Osteocyte (in vitro differentiated cells): ENCODE measurements around the gene OPTN. TPM values are rescaled to one million over a fixed set of nuclear protein-coding genes. Genes with fewer than 3 reads are reported as not detected.

ENCODE experiments used
- DNase-seq: peaks from one replicate; pipeline ENCODE4 v3.0.0; 2021; ENCODE audit warnings: mixed read lengths; ENCODE audit not compliant: unreplicated experiment; ENCODE audit errors: extremely low spot score
- H3K27ac Mint-ChIP-seq: one replicate; pipeline ENCODE4 v1.8.0; 2021; ENCODE audit warnings: mild to moderate bottlenecking, mixed read lengths; ENCODE audit not compliant: unreplicated experiment
- H3K27me3 Mint-ChIP-seq: one replicate; pipeline ENCODE4 v1.8.0; 2021; ENCODE audit warnings: mixed read lengths; ENCODE audit not compliant: unreplicated experiment
- H3K36me3 Mint-ChIP-seq: one replicate; pipeline ENCODE4 v1.8.0; 2021; ENCODE audit warnings: mixed read lengths; ENCODE audit not compliant: unreplicated experiment
- H3K4me1 Mint-ChIP-seq: one replicate; pipeline ENCODE4 v1.8.0; 2021; ENCODE audit warnings: mixed read lengths; ENCODE audit not compliant: unreplicated experiment
- H3K4me3 Mint-ChIP-seq: one replicate; pipeline ENCODE4 v1.8.0; 2021; ENCODE audit warnings: mild to moderate bottlenecking, moderate library complexity, mixed read lengths; ENCODE audit not compliant: unreplicated experiment
- H3K9me3 Mint-ChIP-seq: one replicate; pipeline ENCODE4 v1.8.0; 2021; ENCODE audit warnings: mixed read lengths; ENCODE audit not compliant: unreplicated experiment
- total RNA-seq: library from RNA; stranded (reverse); gene quantifications from 2 replicates; pipeline ENCODE4 v1.2.1, GENCODE V29; 2021
- TF ChIP-seq, protein P1 (sequence below): fragments of 200-600 bp; sonication (generic); IDR thresholded peaks from 2 replicates; pipeline ENCODE4 v1.5.0; 2021; ENCODE audit warnings: antibody characterized with exemption, mild to moderate bottlenecking, moderate library complexity

The OPTN gene
- total RNA-seq, 1 donor from 2014 or later, result 107 TPM

DNA sequence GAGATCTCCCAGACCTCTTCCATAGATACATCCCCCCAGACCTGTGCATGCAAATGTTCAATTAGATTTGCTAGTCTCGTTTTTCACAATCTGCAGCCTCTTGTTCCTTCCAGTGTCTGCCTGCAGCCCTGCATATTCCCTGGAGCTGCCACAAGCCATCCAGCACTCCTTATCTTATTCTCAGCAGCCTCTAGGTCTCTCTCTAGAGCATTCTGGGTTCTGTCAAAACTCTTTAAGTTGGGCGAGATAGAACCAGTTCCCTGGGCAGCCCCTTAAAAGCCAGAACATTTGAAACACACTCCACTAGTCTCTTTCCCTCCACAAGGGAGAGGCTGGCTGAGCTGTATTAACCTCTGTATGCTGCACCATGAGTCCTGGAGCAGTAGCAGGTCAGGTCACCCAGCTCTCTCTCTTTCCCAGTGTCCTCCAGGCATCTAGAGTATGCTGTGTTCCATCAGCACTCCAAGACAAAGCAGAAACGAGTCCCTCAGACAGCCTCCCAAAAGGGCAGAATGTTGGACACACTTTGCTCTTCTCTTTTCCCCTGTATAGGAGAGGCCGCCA is 40.7 kb downstream of the OPTN start:
- H3K4me1 Mint-ChIP-seq, result peaks cover 2% of the 10 kb centered on the region
- TF ChIP-seq, protein P1, sequence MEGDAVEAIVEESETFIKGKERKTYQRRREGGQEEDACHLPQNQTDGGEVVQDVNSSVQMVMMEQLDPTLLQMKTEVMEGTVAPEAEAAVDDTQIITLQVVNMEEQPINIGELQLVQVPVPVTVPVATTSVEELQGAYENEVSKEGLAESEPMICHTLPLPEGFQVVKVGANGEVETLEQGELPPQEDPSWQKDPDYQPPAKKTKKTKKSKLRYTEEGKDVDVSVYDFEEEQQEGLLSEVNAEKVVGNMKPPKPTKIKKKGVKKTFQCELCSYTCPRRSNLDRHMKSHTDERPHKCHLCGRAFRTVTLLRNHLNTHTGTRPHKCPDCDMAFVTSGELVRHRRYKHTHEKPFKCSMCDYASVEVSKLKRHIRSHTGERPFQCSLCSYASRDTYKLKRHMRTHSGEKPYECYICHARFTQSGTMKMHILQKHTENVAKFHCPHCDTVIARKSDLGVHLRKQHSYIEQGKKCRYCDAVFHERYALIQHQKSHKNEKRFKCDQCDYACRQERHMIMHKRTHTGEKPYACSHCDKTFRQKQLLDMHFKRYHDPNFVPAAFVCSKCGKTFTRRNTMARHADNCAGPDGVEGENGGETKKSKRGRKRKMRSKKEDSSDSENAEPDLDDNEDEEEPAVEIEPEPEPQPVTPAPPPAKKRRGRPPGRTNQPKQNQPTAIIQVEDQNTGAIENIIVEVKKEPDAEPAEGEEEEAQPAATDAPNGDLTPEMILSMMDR, result no peak
- DNase-seq, result no peak
- peaks cover 7% of the 10 kb centered on the region for H3K9me3 Mint-ChIP-seq
- no peak overlapping the region for H3K27ac Mint-ChIP-seq
- no peaks in the 10 kb centered on the region for H3K27me3 Mint-ChIP-seq
- no peak overlapping the region for H3K4me3 Mint-ChIP-seq
- peaks cover 62% of the 10 kb centered on the region for H3K36me3 Mint-ChIP-seq

DNA sequence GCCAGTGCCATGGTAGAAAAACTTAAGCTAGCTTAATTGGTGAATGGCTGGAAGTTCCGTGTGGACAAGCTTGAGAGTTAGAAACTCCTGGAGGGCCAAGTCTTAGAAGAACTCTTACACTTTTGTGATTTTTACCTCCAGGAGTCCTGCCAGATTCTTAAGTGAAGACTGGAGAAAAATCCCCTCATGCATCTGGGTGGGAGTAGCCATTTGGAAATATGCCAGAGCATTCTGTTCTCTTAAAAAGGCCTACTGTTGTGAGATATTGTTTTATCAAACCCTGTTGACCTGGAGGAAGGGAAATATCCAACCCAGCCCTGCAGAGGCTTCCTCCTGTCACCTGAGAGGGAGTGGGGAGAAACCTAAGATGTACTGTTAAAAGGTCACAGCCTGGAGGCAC is 43.8 kb downstream of the OPTN start:
- no peaks in the 10 kb centered on the region for H3K27me3 Mint-ChIP-seq
- peaks cover 48% of the 10 kb centered on the region for H3K36me3 Mint-ChIP-seq
- peaks cover 12% of the 10 kb centered on the region for H3K9me3 Mint-ChIP-seq
- no peak overlapping the region for H3K27ac Mint-ChIP-seq
- TF ChIP-seq, protein P1, result no peak
- peaks cover 2% of the 10 kb centered on the region for H3K4me1 Mint-ChIP-seq
- no peak for DNase-seq
- no peak overlapping the region for H3K4me3 Mint-ChIP-seq

- Mint-ChIP-seq H3K9me3 (peaks cover 18% of the 10 kb centered on the region), H3K27me3 (no peaks in the 10 kb centered on the region), H3K4me1 (peaks cover 2% of the 10 kb centered on the region), H3K36me3 (peaks cover 48% of the 10 kb centered on the region), H3K27ac (no peak overlapping the region), H3K4me3 (no peak overlapping the region)
- DNase-seq, result no peak
- TF ChIP-seq, protein P1, result no peak
These were observed 44.9 kb downstream of the OPTN start for GRCh38 chr10:13144814-13145213.

DNA sequence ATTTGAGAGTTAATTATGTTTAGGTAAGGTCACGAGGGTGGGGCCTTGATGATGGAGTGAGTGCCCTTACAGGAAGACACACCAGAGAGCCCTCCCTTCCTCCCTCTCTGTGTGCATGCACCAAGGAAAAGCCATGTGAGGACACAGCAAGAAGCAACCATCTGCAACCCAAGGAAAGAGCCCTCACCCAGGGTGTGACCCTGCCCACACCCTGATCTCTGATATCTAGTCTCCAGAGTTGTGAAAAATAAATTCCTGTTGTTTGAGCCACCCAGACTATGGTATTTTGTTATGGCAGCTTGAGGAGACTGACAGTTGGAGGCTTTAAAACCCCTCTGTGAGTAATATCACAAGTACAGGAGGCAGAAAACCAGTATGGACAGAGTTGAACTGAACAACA is 46.4 kb downstream of the OPTN start:
- peaks cover 2% of the 10 kb centered on the region for H3K4me1 Mint-ChIP-seq
- H3K9me3 Mint-ChIP-seq, result peaks cover 22% of the 10 kb centered on the region
- no peak for DNase-seq
- no peaks in the 10 kb centered on the region for H3K27me3 Mint-ChIP-seq
- H3K36me3 Mint-ChIP-seq, result peaks cover 33% of the 10 kb centered on the region
- no peak overlapping the region for H3K27ac Mint-ChIP-seq
- TF ChIP-seq, protein P1, result no peak
- H3K4me3 Mint-ChIP-seq, result no peak overlapping the region

- Mint-ChIP-seq H3K36me3 (peaks cover 27% of the 10 kb centered on the region), H3K4me1 (peaks cover 2% of the 10 kb centered on the region), H3K27ac (no peak overlapping the region), H3K4me3 (no peak overlapping the region), H3K27me3 (no peaks in the 10 kb centered on the region), H3K9me3 (peaks cover 22% of the 10 kb centered on the region)
- TF ChIP-seq, protein P1, result no peak
- DNase-seq, result no peak
These were observed 47.2 kb downstream of the OPTN start for GRCh38 chr10:13147161-13147560.
